ENCODE data around the gene ZNF165. TPM values are rescaled to one million over a fixed set of nuclear protein-coding genes. Genes with fewer than 3 reads are reported as not detected.

Gene ZNF165
- total RNA-seq, 2 experiments from 2014 or later, result 5.1 to 5.5 TPM

DNA sequence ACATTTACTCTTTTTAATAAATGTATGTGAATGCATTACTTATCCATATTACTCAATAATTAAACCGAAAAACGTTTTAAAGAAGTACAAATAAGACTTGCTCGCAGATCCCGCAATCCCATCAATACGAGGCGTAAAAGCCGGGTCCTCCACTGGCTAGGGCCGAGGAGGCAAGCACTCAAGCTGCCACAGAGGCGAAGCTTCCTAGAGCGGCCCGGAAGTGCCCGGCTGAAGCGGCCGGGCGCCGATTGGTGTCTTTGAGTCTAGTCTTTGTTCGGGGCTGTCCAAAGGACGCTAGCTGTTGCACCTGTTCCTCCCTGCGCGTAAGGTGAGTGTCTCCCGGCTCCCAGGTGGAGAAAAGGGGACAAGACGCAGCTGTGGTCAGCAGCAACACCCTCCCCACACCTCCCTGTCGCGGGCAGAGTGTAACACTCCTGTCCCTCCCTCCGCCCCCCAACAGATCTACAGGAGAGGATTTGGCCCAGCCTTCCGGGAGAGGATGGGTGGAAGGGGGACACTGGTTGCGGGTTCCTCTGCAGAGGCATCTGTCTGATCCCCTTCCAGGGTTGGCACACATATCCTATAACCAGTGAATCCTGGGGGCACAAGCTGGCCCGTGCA lies 44.1 kb downstream of the ZNF165 start, which contains the start of gene ZSCAN16:
ZSCAN16 (plus strand) TSS at position 260 of the 621 bp plus-strand sequence. CDS start 835 bp downstream, outside the sequence.
- H3K4me1 ChIP-seq (ENCODE audit: insufficient read depth, low read length), result peaks cover 20% of the 10 kb centered on the region
- no peaks in the 10 kb centered on the region for H3K27me3 ChIP-seq (ENCODE audit: control insufficient read depth in 1 of 2, insufficient read depth in 2 of 2, low read length in 2 of 2)
- H3K9me3 ChIP-seq (ENCODE audit: control insufficient read depth in 1 of 2, insufficient read depth in 1 of 2, low read length in 2 of 2), result no peaks in the 10 kb centered on the region
- peak within 1 kb of the TSS; percentile 83 for H3K4me3 Mint-ChIP-seq
- peaks cover 56% of the 10 kb centered on the region for H3K36me3 Mint-ChIP-seq (ENCODE audit: low read depth)
- H3K36me3 ChIP-seq (ENCODE audit: insufficient read depth, low read length), result peaks cover 43% of the 10 kb centered on the region
- intact Hi-C loops (cut with DNase I, micrococcal nuclease), result loop anchor here in 1 of 2 experiments (1.0 kb wide), 1 partner anchor 17 kb away; the partner anchor contains the start of gene ZKSCAN8
- H3K27ac Mint-ChIP-seq, result peak within 1 kb of the TSS; percentile 95
- H3K4me1 Mint-ChIP-seq (ENCODE audit: low read depth), result peaks cover 57% of the 10 kb centered on the region
- ChIA-PET CTCF (interaction anchor here (0.8 to 2.3 kb wide), 3 partner anchors 17 to 232 kb away, joined by 3 to 7 read pairs (median 5); partner anchors contain the start of gene ZKSCAN8), POLR2A (interaction anchor here (0.6 to 3.0 kb wide), 9 partner anchors 12 to 771 kb away, joined by 3 to 71 read pairs (median 4); partner anchors contain the start of genes ZKSCAN3, ZKSCAN8 and ZSCAN26)
- ATAC-seq (ENCODE audit: poor library complexity) (peak; percentile 56), DNase-seq (peak; percentile 51 to 87 (median 70))
- no peaks in the 10 kb centered on the region for H3K9me3 Mint-ChIP-seq
- peak within 1 kb of the TSS; percentile 85 for H3K4me3 ChIP-seq (ENCODE audit: low read length)
- peak within 1 kb of the TSS; percentile 84 to 91 for H3K27ac ChIP-seq (ENCODE audit: low read depth in 1 of 2, low read length in 2 of 2)
- TF ChIP-seq, protein P1, sequence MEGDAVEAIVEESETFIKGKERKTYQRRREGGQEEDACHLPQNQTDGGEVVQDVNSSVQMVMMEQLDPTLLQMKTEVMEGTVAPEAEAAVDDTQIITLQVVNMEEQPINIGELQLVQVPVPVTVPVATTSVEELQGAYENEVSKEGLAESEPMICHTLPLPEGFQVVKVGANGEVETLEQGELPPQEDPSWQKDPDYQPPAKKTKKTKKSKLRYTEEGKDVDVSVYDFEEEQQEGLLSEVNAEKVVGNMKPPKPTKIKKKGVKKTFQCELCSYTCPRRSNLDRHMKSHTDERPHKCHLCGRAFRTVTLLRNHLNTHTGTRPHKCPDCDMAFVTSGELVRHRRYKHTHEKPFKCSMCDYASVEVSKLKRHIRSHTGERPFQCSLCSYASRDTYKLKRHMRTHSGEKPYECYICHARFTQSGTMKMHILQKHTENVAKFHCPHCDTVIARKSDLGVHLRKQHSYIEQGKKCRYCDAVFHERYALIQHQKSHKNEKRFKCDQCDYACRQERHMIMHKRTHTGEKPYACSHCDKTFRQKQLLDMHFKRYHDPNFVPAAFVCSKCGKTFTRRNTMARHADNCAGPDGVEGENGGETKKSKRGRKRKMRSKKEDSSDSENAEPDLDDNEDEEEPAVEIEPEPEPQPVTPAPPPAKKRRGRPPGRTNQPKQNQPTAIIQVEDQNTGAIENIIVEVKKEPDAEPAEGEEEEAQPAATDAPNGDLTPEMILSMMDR (IDR thresholded peaks at IDR 0.05), result no peak
- H3K27me3 Mint-ChIP-seq, result no peaks in the 10 kb centered on the region

DNA sequence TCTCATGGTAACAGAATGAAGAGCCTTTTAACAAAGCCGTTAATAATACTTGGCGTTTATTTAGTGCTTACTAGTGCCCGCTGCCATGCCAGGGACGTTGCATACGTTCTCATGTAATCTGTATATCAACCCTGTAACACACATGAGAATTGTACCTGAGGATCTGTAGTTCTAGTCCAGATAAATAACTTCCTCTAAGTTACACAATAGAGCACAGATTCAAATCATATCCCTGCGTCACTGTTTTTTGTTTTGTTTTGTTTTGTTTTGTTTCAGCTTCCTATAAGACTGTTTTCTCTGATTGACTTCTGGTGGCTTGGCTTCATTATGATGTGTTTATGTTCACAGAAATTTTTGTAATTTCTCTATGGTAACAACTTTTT lies 44.6 kb downstream of the ZNF165 start:
- peak overlapping the region; percentile 85 for H3K4me3 ChIP-seq (ENCODE audit: low read length)
- no peaks in the 10 kb centered on the region for H3K9me3 ChIP-seq (ENCODE audit: control insufficient read depth in 1 of 2, insufficient read depth in 1 of 2, low read length in 2 of 2)
- TF ChIP-seq, protein P1 (IDR thresholded peaks at IDR 0.05), result no peak
- H3K27me3 Mint-ChIP-seq, result no peaks in the 10 kb centered on the region
- peaks cover 48% of the 10 kb centered on the region for H3K36me3 ChIP-seq (ENCODE audit: insufficient read depth, low read length)
- H3K27ac ChIP-seq (ENCODE audit: low read depth in 1 of 2, low read length in 2 of 2), result peak overlapping the region; percentile 84 to 91
- peak overlapping the region; percentile 95 for H3K27ac Mint-ChIP-seq
- H3K4me1 Mint-ChIP-seq (ENCODE audit: low read depth), result peaks cover 58% of the 10 kb centered on the region
- intact Hi-C loops (cut with DNase I, micrococcal nuclease), result loop anchor here (1.0 kb wide), 3 partner anchors 12 to 44 kb away; partner anchors contain the start of gene ZKSCAN8 (in 2 of the 2)
- peaks cover 54% of the 10 kb centered on the region for H3K36me3 Mint-ChIP-seq (ENCODE audit: low read depth)
- H3K4me3 Mint-ChIP-seq, result peak overlapping the region; percentile 83
- peak; percentile 79 for ATAC-seq (ENCODE audit: poor library complexity)
- CTCF ChIA-PET, result interaction anchor here (0.8 to 2.3 kb wide), 4 partner anchors 17 to 231 kb away, joined by 3 to 7 read pairs (median 4); partner anchors contain the start of gene ZKSCAN8
- H3K27me3 ChIP-seq (ENCODE audit: control insufficient read depth in 1 of 2, insufficient read depth in 2 of 2, low read length in 2 of 2), result no peaks in the 10 kb centered on the region
- no peaks in the 10 kb centered on the region for H3K9me3 Mint-ChIP-seq
- POLR2A ChIA-PET, result interaction anchor here (1.0 to 3.0 kb wide), 8 partner anchors 12 to 231 kb away, joined by 3 to 71 read pairs (median 6); partner anchors contain the start of genes ZKSCAN3, ZKSCAN8 and ZSCAN26
- H3K4me1 ChIP-seq (ENCODE audit: insufficient read depth, low read length), result peaks cover 20% of the 10 kb centered on the region
- peak in 3 of 14 experiments; percentile 33 to 69 (median 66) for DNase-seq

DNA sequence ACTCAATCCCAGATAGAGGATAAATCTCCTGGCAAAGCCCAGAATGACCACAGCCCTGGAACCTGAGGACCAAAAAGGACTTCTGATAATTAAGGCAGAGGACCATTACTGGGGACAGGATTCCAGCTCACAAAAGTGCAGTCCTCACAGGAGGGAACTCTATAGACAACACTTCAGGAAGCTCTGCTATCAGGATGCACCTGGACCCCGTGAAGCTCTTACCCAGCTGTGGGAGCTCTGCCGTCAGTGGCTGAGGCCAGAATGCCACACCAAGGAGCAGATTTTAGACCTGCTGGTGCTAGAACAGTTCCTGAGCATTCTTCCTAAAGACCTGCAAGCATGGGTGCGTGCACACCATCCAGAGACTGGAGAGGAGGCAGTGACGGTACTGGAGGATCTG lies 45.0 kb downstream of the ZNF165 start:
- ChIA-PET POLR2A (interaction anchor here (0.9 to 3.0 kb wide), 10 partner anchors 11 to 287 kb away, joined by 3 to 71 read pairs (median 4); partner anchors contain the start of genes ZKSCAN3, ZKSCAN8 and ZSCAN26), CTCF (interaction anchor here (1.0 to 2.3 kb wide), 2 partner anchors 17 to 20 kb away, joined by 3 to 7 read pairs; partner anchors contain the start of gene ZKSCAN8)
- TF ChIP-seq, protein P1 (IDR thresholded peaks at IDR 0.05), result no peak
- Mint-ChIP-seq H3K36me3 (ENCODE audit: low read depth) (peaks cover 50% of the 10 kb centered on the region), H3K4me3 (peak overlapping the region; percentile 83), H3K4me1 (ENCODE audit: low read depth) (peaks cover 58% of the 10 kb centered on the region), H3K27ac (peak overlapping the region; percentile 95), H3K27me3 (no peaks in the 10 kb centered on the region), H3K9me3 (no peaks in the 10 kb centered on the region)
- peaks cover 48% of the 10 kb centered on the region for H3K36me3 ChIP-seq (ENCODE audit: insufficient read depth, low read length)
- peak overlapping the region; percentile 84 to 91 for H3K27ac ChIP-seq (ENCODE audit: low read depth in 1 of 2, low read length in 2 of 2)
- ATAC-seq (ENCODE audit: poor library complexity) (peak; percentile 30), DNase-seq (peak in 3 of 14 experiments; percentile 26 to 53 (median 48))
- no peaks in the 10 kb centered on the region for H3K27me3 ChIP-seq (ENCODE audit: control insufficient read depth in 1 of 2, insufficient read depth in 2 of 2, low read length in 2 of 2)
- H3K4me1 ChIP-seq (ENCODE audit: insufficient read depth, low read length), result peaks cover 20% of the 10 kb centered on the region
- H3K9me3 ChIP-seq (ENCODE audit: control insufficient read depth in 1 of 2, insufficient read depth in 1 of 2, low read length in 2 of 2), result no peaks in the 10 kb centered on the region
- intact Hi-C loops (cut with DNase I, micrococcal nuclease), result loop anchor here in 1 of 2 experiments (1.0 kb wide), 3 partner anchors 12 to 44 kb away; partner anchors contain the start of gene ZKSCAN8
- H3K4me3 ChIP-seq (ENCODE audit: low read length), result peak overlapping the region; percentile 85
